Stimulated activated CD8-positive, alpha-beta memory T cell treated with anti-CD3 and anti-CD28 coated beads, Interleukin-2, amount 100 ng/mL, for 48 hours (primary cell): ENCODE results near the gene UBXN1.
"Not testable (repeated sequence)": the region's sequence is repeated elsewhere in the genome, so short reads cannot be mapped to it uniquely, and the experiment has no call there.

Experiments
- DNase-seq, 2 donors: peaks; one replicate each; pipeline ENCODE4 v3.0.0-alpha.2; 2020; ENCODE audit warnings: low read depth in 2 of 2

The UBXN1 gene

DNA sequence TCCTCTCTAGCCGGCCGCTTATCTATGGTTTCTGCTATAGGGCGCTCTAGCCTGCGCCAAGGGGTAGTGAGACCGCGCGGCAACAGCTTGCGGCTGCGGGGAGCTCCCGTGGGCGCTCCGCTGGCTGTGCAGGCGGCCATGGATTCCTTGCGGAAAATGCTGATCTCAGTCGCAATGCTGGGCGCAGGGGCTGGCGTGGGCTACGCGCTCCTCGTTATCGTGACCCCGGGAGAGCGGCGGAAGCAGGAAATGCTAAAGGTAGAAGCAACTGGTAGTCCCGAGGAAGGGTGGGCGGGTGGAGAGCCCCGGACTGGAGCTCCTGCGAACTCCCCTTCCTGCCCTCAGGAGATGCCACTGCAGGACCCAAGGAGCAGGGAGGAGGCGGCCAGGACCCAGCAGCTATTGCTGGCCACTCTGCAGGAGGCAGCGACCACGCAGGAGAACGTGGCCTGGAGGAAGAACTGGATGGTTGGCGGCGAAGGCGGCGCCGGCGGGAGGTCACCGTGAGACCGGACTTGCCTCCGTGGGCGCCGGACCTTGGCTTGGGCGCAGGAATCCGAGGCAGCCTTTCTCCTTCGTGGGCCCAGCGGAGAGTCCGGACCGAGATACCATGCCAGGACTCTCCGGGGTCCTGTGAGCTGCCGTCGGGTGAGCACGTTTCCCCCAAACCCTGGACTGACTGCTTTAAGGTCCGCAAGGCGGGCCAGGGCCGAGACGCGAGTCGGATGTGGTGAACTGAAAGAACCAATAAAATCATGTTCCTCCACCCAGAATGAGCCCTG is 7.1 kb downstream of the UBXN1 start, which contains the start of the genes LBHD1 and UQCC3:
TSS of gene LBHD1 (minus strand) at position 660 of the 782 bp plus-strand sequence. CDS start 2,236 bp downstream, outside the sequence.
TSS of gene UQCC3 (plus strand) at position 66 of the 782 bp plus-strand sequence. CDS start at position 139, 73 bp downstream.
- DNase-seq, result peak; percentile 60 to 83

DNA sequence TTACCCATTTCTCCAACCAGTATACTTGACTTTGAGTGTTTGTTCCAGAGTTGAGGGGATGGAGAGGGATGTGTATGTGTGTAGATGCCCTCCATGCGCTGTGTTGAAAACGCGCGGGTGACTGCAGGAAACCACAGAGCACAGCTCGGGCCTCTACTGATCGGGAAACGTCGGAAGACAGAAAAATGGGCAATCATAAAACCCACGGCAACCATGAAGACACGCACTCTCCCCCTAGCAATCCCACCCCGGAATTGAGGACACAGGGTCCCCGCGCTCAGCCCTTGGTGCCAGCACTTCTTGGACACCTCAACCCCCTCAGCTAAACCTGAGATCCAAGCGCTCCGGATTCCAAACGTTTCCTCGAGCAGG is 7.7 kb downstream of the UBXN1 start:
- no peak for DNase-seq

DNA sequence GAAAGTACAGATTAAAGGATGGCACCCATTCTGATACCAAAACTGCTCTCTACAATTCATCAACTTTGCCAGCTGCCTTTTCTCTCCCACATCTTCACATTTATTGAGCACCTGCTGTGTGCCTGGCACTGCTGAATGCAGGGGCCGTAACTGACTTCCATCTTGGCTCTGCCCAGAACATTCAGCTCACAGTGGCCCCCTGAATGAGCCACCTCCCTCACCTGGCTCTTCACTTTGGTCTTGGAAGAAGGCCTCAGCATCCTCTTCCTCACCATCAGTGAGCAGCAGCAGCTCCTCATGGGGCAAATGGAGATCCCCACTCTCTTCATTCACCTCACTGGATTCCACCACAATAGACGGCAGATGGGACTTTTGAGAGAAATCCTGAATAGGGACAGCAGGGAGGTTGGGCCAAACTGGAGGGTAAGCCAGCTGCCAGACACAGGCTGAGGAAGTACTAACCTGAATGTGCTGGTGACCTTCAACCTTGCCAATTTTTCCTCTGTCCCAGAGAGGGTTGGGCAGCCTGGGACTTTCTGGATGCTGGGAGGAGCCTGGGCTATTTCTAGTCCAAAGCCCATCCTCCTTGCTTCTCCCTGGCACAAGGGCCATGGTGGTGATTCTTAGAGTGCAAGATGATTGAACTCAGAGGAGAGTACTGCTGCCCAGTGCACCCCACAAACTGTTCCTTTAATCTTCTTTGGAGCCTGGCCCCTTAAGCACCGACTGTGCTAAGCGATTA is 9.3 kb downstream of the UBXN1 start:
- no peak for DNase-seq

DNA sequence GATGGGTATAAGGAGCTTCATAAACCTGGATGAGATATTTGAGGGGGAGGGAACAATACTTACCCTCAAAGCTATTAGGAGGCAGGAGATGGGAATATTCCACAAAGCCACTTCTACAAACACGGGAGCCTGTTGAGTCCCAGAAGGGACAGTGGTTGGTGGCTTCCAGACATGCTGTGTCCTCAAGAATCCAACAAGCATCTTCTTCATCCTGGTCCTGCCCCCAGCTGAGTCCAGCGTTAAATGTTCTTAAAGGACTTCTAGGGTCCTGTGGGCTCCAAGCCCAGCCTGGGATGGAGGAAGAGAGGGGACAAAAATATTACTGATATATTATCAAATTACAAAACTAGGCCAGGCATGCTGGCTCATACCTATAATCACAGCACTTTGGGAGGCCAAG is 11.4 kb downstream of the UBXN1 start:
- no peak for DNase-seq

DNA sequence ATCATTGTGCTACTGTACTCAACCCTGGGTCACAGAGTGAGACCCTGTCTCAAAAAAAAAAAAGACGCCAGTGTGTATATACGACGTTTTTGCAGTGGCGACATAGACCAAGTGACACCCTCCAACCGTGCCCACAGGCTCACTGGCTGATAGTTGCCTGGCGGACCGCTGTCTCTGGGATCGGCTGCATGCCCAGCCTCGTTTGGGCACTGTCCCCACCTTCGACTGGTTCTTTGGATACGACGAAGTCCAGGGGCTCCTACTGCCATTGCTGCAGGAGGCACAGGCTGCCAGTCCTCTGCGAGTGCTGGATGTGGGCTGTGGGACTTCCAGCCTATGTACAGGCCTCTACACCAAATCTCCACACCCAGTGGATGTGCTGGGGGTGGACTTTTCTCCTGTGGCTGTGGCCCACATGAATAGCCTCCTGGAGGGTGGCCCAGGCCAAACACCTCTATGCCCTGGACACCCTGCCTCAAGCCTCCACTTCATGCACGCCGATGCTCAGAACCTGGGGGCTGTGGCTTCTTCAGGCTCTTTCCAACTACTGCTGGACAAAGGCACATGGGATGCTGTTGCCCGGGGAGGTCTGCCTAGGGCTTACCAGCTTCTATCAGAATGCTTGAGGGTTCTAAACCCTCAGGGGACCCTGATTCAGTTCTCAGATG is 12.5 kb downstream of the UBXN1 start:
- DNase-seq, result no peak

DNA sequence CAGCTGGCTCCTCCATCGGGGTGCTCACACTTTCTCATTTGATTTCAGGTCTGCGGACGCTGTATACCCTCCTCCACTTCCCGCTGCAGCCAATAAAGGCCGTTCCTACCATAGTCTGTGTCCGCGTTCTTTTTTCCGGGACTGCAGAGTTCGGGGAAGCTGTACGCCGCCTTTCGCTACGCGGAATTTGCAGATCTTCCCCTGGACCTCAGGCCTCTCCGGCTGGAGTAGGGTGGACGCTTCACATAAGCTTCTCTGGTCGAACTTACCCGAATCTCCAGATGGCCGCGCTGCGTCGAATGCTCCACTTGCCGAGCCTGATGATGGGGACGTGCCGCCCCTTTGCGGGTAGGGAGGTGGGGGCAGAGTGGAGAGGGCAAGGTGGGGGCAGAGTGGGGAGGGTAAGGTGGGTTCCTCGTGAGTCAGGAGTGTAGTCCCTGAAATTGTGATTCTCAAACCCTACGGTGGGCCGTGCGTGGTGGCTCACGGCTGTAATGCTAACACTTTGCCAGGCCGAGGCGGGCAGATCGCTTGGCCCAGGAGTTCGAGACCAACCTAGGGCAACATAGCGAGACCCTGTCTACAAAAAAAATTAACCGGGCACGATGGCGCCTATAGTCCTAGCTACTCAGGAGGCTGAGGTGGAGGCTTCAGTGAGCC is 13.1 kb downstream of the UBXN1 start:
- peak; percentile 50 to 57 for DNase-seq

DNA sequence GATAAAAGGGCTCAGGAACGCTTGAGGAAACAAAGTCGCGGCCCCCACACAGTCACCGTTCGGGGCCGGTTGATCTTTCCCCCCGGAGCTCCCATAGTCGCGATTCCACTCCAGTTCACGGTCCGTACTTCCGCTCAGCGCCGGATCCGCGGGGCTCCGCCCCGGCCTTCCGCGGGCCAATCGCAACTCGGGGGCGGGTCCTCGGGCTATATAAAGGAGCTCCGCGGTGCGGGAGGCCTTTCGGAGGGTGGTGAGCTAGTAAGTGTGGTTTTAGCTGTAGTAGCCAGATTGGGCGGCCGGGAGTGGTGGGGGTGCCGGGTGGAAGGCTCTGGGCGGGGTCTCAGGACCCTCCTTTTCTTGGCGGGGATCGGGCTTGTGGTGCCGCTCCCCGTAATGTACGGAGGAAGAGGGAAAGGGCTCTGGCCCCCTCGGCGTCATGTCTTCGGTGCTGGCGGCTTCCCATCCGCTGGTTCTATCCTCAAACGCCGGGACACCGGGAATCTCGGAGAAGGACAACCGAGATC is 13.7 kb downstream of the UBXN1 start, which contains the start of the genes C11orf98 and CSKMT:
TSS of gene C11orf98 (minus strand) at position 136 of the 524 bp plus-strand sequence. CDS start at position 95, 41 bp downstream.
TSS of gene CSKMT (plus strand) at position 238 of the 524 bp plus-strand sequence. CDS start 568 bp downstream, outside the sequence.
- peak; percentile 91 to 93 for DNase-seq

DNA sequence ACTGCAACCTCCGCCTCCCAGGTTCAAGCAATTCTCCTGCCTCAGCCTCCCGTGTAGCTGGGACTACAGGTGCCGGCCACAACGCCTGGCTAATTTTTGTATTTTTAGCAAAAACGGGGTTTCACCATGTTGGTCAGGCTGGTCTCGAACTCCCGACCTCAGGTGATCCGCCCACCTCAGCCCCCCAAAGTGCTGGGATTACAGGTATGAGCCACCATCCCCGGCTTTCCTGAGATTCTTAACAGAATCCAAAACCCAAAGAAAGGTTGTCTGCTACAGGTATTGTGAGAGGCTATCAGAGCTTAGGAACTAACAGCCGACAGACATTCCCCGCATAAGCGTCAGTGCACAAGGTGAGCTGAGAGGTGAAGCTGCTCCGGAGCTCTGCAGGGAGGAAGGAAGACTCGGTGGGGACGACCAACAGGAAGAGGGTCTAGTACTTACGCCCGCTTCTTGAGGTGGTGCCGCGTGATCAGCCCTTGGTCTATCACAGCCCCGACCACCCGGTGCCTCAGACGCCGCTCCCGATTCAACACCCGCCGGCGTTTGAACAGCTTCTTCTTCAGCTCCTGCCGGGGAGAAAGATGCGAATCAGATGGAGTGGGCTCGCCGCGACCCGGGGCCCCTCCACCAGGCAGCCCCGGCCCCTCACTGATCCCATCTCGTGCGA is 14.3 kb downstream of the UBXN1 start:
- DNase-seq, result peak in 1 of 2 donors; percentile 46

DNA sequence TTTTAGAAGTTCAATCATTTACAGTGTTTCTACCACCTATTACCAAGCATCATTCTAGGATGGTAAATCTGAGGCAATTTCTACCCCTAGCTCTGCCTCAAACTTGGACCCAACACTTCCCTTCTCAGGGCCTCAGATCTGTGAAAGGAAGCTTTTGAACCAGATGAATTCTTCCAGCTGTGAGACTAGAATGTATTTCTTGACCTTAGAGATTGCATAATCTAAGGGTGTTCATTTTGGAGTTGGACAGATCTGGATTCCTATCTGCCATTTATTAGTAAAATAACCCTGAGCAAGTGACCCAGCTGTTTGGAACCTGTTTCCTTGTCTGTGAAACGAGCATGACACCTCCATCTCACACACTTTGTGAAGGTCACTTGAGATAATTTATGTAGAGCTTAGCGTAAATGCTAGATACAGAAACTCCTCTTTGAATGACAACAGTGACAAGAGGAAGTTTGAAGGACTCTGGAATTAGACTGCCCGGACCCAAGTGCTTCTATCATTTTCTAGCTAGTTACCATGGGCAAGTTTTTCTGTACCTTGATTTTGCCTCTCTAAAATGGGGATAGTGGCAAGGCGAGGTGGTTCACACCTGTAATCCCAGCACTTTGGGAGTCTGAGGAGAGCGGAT is 22.0 kb downstream of the UBXN1 start:
- DNase-seq, result no peak

DNA sequence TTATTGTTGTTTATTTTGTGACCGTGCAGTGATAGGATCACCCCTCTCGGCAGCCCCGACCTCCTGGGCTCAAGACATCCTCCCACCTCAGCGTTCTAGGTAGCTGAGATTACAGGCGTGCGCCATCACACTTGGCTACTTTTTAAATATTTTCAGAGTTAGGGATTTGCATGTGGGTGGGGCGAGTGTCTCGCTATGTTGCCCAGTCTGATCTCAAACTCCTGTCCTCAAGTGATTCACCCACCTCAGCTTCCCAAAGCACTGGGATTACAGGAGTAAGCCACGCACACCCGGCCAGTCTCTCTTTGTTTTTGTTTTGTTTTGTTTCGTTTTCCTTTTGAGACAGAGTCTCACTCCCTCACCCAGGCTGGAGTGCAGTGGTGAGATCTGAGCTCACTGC is 24.6 kb downstream of the UBXN1 start:
- no peak for DNase-seq

DNA sequence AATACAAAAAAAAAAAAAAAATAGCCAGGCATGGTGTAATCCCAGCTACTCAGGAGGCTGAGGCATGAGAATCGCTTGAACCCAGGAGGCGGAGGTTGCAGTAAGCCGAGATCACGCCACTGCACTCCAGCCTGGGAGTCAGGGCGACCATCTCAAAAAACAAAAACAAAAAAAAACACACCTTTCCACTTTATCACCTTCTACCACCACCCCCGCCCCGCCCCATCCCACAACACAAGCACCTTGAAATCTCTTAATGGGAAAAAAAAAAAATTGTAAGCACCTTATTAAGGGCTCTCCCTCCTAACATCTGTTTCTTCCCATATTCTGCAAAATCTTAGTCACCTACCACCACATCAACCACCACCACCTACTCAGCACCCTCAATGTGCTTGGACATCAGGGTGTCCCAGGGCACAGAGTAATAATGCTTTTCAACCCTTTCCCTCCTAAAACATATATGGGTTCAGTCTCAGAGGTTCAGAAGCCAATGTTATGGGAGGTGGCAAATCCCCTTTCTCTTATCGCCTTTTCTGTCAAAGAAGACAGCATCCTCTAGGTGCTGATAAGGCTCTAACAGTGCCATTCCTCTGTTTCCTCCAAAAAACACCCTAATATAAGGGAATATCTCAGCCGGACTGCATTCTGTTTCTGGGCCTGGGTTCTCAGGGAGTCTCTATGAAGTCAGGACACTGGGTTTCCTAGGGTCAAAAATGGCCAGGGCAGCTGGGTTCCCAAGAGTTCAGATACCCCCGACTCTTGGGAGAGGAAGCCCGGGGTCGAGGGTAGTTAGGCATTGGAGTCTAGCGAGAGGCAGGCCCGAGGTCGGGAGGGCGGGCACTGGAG is 26.5 kb downstream of the UBXN1 start:
- no peak for DNase-seq

DNA sequence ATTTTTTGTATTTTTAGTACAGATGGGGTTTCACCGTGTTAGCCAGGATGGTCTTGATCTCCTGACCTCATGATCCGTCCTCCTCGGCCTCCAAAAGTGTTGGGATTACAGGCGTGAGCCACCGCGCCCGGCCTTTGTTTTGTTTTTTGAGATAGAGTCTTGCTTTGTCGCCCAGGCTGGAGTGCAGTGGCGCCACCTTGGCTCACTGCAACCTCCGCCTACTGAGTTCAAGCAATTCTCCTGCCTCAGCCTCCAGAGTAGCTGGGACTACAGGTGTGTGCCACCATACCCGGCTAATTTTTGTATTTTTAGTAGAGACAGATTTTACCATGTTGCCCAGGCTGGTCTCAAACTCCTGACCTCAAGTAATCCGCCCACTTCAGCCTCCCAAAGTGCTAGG is 28.6 kb downstream of the UBXN1 start:
- not testable (repeated sequence) for DNase-seq

DNA sequence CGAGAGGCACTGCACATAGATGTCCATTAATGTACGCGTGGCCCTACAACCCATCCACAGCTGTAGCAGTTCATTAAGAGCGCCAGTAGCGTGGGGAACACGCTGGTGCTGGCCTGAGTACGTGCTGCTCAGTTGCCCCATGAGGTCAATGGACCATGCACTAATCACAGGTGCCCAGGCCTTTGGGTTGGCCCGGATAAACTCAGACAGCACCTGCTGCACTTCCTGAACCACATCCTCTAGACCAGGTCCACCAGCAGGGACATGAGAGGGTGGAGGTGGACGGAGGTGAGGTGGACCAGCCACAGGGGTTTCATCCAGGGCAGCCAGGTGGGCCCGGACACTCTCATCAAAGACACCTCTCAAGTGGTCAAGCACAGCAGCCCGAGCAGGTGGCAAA is 29.4 kb downstream of the UBXN1 start:
- DNase-seq, result no peak

DNA sequence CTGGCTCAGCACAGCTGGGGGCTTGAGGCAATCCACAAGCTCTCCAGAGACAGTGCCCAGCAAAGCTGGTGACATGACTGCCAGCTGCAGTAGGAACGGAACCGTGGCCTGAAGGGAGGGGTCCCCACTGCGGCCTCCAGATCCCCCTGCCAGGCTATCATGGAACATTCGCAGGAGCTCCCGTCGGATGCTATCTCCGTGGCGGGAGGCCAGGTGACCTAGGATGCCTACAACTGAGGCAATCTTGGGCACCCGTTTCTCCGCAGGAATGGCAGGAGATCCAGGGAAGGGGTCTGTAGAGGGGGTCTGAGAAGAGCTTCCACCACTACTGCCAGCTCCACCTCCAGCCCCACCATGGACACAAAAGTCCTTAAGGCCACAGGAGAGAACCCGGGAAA is 29.9 kb downstream of the UBXN1 start:
- DNase-seq, result no peak

DNA sequence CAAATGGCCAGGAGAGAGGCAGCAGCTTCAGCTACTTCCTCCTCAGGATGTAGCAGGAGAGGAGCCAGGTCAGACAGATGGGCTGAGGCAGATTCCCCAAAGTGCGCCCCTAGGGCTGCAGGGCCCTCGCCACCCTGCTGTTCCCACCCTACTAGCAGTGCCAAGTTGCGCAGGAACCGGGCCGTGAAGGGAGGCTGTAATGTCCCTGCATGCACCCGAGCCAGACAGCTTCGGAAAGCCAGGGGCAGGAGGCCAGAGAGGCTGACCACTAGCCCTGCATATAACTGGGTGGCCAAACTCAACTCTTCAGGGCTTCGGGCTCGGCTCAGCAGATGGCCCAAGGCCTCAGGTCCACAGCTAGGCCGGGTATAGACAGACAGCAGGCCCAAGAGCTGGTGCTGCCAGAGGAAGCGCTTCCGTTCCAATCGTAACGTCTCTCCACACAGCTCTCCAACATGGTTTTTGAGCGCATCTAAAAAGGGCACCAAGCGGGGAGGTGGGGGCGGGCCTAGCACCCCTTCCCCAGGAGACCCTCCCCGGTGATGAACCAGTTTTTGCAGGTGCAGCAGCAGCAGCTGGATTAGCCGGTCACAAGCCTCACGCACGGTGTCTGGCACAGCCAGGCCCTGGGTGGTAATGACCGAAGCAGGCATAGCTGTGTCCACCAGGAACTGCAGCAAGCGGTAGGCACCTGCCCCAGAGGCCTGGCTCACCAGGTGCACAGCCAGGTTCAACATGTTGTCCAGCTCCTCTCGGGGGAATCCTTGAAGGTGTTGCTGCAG is 30.5 kb downstream of the UBXN1 start:
- no peak for DNase-seq

DNA sequence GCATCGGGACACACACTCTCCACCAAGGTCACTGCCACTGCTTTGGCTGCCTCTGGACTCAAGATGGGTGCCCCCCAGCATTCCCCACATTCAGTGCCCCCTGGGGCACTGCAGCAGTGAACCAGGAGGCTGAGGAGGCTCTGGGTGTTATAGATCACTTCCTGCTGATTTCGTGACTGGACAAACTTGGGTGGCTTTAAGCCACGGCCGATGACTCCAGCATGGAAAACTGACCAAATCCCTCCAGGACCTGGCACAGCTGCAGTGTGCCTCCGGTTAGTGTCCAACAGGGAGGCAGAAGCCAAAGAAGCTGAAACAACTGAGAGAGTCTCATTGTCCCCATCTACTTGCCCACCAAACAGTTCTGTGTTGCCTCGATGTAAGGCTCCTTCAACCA is 31.3 kb downstream of the UBXN1 start:
- DNase-seq, result no peak

DNA sequence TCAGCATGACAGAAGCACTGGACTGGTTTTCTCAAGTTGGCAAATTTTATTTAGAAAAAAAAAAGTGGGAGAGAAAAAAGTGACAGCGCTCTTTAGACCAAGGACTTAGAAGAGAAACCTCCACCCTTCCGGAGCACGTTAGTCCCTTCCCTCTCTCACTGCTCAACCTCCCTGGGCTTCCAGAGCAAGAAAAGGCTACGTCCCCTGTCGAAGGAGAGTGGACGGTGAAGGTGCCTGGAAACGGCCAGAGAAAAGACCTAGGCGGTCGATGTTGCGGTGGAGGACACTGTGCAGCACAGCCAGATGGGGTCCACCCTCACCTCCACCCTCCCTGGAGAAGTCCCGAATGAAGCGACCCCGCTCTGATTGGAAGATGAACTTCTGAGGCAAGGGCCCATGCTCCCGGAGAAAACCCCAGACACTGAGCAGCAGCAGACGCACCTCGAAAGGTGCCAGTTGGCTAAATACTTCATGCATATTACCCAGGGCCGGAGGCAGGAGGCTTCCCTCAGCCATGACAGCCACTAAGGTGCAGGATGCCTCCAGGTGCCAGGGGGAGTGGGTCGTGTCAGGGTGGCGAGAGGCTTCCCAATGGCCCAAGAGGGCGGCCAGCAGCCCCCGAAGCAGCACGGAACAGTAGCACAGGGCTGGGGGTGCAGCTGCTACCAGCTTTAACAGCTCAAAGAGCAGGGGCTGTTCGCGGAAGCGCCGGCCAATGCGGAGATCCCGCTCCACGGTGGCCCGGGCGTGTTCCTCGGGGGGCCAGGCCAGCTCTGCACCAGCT is 31.9 kb downstream of the UBXN1 start:
- DNase-seq, result no peak
